PC-3 (cell line): ENCODE data around the gene HS3ST4.

Experiments
- EZH2 ChIP-seq: fragments of 300-600 bp; sonication (generic); IDR thresholded peaks from one replicate; pipeline ENCODE4 v1.6.1; 2017; ENCODE audit warnings: antibody characterized with exemption, mild to moderate bottlenecking, low read length; ENCODE audit not compliant: unreplicated experiment
- EZH2phosphoT487 ChIP-seq: fragments of 300-600 bp; sonication (generic); IDR thresholded peaks from 2 replicates; pipeline ENCODE4 v1.6.1; 2018; ENCODE audit warnings: mild to moderate bottlenecking, antibody characterized with exemption, low read length, borderline replicate concordance
- TF ChIP-seq, protein P1 (sequence below): fragments of 300-600 bp; sonication (generic); conservative IDR thresholded peaks from 2 replicates; pipeline ENCODE4 v1.5.1; 2017; ENCODE audit warnings: antibody characterized with exemption, low read depth, mild to moderate bottlenecking, low read length

- TF ChIP-seq, protein P1, sequence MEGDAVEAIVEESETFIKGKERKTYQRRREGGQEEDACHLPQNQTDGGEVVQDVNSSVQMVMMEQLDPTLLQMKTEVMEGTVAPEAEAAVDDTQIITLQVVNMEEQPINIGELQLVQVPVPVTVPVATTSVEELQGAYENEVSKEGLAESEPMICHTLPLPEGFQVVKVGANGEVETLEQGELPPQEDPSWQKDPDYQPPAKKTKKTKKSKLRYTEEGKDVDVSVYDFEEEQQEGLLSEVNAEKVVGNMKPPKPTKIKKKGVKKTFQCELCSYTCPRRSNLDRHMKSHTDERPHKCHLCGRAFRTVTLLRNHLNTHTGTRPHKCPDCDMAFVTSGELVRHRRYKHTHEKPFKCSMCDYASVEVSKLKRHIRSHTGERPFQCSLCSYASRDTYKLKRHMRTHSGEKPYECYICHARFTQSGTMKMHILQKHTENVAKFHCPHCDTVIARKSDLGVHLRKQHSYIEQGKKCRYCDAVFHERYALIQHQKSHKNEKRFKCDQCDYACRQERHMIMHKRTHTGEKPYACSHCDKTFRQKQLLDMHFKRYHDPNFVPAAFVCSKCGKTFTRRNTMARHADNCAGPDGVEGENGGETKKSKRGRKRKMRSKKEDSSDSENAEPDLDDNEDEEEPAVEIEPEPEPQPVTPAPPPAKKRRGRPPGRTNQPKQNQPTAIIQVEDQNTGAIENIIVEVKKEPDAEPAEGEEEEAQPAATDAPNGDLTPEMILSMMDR: no peak
- TF ChIP-seq EZH2 (no peak), EZH2phosphoT487 (no peak)
These were observed 142.3 kb downstream of the HS3ST4 start for GRCh38 chr16:25834101-25834500.
